Measurements from ENCODE around the gene RPL10.

The RPL10 gene

GRCh38 chrX:154401045-154401799, 3.0 kb downstream of the RPL10 start:
- no peak for DNase-seq (ENCODE audit: low read depth in 2 of 2)

- DNase-seq (ENCODE audit: low read depth in 2 of 2), result no peak
Measured at GRCh38 chrX:154401918-154402621, 3.9 kb downstream of the RPL10 start.

DNA sequence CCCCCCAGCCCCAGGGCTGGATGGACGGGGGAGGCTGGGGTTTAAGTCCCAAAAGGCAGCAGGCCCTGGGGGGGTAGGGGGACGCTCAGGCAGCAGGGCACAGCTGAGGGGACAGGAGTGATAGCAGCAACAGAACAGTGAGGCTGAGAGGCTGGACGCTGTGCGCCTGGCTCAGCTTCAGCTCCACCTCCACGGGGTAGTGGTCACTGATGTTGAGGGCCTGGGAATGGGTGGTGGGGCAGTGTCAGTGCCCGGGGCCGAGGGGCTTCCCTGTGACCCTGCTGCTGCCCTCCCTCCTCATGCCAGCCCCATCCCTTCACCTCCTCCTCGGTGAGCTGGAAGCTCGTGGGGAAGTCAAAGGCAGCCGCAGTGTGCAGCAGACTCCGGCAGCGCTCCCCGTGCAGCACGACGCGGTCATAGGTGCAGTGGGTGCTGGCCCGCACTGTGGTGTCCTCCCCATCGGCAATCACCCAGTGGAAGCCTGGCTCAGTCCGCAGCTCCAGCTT, 4.5 kb downstream of the RPL10 start:
- DNase-seq (ENCODE audit: low read depth in 2 of 2), result no peak

GRCh38 chrX:154403192-154403591, 5.0 kb downstream of the RPL10 start:
- DNase-seq (ENCODE audit: low read depth in 2 of 2), result no peak

GRCh38 chrX:154403858-154404257, 5.7 kb downstream of the RPL10 start:
- no peak for DNase-seq (ENCODE audit: low read depth in 2 of 2)

GRCh38 chrX:154404625-154405192, 6.5 kb downstream of the RPL10 start:
- no peak for DNase-seq (ENCODE audit: low read depth in 2 of 2)

DNA sequence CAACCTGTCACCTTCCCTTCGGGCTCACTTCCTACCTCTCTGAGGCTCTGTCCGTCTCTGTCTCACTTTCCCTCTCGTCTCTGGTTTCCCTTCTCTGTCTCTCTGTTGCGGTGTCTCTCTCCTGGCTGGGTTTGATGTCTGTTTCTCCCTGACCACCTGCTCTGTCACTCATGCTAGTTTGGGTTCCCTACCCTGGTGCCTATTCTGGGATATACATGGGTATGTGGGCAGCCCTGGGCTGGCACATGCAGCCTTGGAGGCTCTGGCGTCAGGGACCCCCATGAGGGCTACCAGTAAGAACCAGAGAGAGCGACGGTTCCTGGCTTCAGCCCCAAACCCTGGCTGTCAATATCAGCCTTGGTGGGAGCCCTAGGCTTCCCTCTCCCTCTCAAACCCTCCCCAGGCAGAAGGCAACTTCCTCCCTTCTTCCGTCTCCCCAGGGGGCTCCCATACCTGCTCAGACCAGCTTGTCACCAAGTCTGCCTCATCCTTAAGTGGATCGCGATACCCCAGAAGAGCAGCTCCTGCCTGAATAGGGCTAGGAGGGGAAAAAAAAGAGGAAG, 10.6 kb downstream of the RPL10 start:
- no peak for DNase-seq (ENCODE audit: low read depth in 2 of 2)

DNA sequence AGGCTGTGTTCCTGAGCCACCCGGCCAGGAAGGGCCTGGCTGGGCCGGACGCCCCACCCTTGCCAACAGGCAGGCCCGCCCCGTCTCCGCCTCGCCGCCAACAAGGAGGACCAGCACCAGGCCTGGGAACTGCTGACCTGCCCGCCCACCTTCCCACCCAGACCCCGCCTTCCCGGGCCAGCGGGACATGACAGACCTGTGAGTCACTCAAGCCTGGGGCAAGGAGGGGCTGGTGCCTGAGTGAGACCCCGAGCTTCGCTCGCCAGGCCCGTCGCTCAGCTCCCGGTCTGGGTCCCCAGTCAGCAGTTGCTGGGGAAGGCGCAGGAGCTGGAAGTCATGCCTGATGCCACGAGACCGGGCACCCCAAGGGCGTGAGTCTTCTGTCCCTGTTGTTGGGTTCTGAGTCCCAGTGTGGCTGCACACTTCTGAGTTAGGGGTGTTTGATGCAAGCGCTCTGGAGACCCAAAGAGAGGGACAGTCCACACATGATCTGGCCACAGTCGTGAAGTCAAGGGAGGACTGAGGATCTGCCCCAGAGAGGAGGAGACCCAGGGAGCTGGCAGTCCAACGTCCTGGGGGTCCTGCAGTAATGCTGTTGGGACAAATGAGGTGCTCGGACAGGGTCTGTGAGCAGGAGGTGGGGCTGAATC, 11.2 kb downstream of the RPL10 start, which contains the start of gene DNASE1L1:
TSS of gene DNASE1L1 (minus strand) at position 33 of the 650 bp plus-strand sequence. CDS start 3,686 bp downstream, outside the sequence.
- DNase-seq (ENCODE audit: low read depth in 2 of 2), result no peak

GRCh38 chrX:154411981-154412340, 13.8 kb downstream of the RPL10 start:
- DNase-seq (ENCODE audit: low read depth in 2 of 2), result peak in 1 of 2 donors; percentile 39

- no peak for DNase-seq (ENCODE audit: low read depth in 2 of 2)
Measured at GRCh38 chrX:154412468-154412867, 14.3 kb downstream of the RPL10 start.

DNA sequence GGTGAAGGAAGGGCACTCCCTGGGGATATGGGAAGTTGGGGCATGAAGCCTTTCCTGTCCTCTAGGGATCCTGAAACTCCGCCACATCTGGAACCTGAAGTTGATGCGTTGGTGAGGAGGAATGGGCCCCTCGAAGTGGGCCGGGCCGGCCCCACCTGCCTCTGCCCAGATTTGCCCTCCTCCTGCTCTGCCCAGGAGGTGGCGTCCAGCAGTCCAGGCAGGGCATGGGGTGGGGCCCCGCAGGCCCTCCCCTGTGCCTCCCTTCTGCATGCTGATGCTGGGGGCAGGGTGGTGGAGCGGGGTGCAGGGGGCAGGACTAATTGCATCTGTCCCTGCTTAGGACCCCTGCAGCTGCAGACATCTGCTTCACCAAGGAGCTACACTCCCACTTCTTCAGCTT, 15.0 kb downstream of the RPL10 start:
- DNase-seq (ENCODE audit: low read depth in 2 of 2), result no peak

GRCh38 chrX:154417157-154417556, 19.0 kb downstream of the RPL10 start:
- no peak for DNase-seq (ENCODE audit: low read depth in 2 of 2)

GRCh38 chrX:154419189-154419588, 21.0 kb downstream of the RPL10 start:
- DNase-seq (ENCODE audit: low read depth in 2 of 2), result no peak

- DNase-seq (ENCODE audit: low read depth in 2 of 2), result no peak
Measured at GRCh38 chrX:154419688-154420401, 21.7 kb downstream of the RPL10 start.

GRCh38 chrX:154420402-154420756, 22.2 kb downstream of the RPL10 start:
- DNase-seq (ENCODE audit: low read depth in 2 of 2), result no peak

DNA sequence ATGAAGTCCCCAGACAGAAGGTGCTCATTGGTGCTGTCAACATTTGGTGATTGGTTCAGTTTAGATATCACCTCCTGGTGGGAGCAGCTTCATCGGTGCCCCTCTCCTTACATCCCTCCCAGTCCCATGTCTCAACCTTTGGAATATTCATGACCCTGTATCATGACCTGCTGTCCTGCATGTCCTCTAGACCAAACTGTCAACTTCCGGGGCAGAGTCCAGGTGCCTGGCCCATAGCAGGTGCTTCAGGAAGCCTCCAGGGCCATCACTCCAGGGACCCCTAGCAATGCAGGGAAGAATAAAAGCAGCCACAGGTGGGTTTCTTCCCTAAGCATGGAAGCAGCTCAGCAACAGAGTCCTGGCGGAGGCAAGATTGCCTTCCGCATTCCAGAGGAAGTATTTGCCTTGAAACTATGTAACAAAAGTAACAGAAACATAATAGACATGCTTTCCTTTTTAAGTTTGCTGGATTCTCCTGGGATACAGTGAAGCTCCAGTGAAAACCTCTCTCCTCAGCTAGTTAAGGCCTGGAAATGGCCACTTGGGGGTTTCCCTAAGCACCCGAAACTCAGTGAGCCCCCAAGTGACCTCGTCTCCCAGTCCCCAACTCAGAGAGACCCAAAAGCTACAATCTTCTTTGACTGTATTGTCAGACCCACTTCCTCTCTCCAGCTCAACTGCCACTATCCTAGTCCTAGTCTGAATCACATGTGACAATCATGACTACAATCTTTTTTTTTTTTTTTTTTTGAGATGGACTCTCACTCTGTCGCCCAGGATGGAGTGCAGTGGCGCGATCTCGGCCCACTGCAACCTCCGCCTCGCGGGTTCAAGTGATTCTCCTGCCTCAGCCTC, 29.0 kb downstream of the RPL10 start:
- no peak for DNase-seq (ENCODE audit: low read depth in 2 of 2)

DNA sequence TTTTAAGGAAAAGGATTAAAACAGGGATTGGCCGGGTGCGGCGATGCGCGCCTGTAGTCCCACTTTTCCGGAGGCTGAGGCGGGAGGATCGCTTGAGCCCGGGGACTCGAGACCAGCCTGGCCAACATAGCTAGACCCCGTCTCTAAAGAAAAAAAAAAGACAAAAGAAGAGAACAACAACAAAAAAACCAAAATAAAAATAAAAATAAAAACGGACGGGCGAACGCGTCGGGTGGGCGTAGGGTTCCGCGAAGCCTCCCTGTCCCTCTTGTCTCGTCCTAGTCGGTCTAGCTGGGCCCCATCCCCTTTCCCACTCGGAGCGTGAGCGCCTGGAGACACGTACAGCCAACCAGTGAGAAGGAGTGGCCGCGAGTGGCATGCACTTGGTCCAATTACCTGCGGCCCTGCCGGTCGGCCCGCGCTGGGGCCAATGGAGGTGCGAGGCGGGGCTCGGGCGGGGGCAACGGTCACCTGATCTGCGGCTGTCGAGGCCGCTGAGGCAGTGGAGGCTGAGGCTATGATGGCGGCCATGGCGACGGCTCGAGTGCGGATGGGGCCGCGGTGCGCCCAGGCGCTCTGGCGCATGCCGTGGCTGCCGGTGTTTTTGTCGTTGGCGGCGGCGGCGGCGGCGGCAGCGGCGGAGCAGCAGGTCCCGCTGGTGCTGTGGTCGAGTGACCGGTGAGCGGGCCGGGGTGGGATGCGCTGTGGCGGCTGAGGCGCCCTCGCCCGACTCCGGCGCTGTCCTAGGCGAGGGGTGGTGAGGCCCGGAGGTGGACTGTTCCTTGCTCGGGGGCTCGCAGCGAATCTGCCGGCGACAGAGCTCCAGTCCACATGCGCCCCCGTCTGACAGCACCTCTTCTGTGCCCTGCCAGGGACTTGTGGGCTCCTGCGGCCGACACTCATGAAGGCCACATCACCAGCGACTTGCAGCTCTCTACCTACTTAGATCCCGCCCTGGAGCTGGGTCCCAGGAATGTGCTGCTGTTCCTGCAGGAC, 30.3 kb downstream of the RPL10 start, which contains the start of gene ATP6AP1:
TSS of gene ATP6AP1 (plus strand) at position 502 of the 996 bp plus-strand sequence. CDS start at position 518, 16 bp downstream.
- peak; percentile 83 to 86 for DNase-seq (ENCODE audit: low read depth in 2 of 2)

DNA sequence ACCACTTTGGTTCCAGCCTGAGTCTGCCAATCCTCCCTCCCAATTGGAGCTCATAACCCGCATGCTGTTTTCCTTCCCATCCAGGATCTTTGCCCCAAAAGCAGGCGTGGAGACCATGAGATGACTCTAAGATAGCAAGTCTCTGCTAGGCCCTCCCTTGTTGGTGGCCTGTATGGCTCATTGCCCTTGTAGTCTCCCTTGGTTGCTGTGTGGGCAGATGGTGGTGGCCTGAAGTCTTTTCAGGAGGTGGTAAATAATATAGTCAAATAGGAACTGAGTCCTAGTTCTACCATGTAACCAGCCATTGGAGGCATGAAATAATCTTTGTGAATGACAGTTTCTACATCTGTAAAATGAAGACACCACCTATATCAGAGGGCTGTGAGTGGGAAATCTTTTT, 31.5 kb downstream of the RPL10 start:
- DNase-seq (ENCODE audit: low read depth in 2 of 2), result no peak

DNA sequence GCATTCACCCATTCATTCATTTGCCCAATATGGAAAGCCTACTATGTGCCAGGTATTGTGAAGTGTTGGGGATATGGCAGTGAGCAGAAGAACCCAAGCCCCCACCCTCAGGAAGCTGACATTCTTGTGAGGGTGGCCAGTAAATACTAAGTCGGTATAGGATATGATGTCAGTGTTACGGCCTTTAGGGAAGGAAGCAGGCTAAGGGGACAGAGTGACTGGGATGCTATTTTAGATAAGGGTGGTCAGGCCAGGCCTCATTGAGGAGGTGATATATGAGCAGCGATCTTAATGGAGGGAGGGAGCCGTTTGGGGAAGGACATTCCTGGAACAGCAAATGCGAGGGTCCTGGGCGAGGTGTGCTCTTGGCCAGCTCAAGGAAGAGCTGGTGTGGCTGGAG, 32.3 kb downstream of the RPL10 start:
- DNase-seq (ENCODE audit: low read depth in 2 of 2), result no peak
